Activated gamma-delta T cell treated with Interleukin-2 at 50 U/mL for 16 hours (primary cell): ENCODE data around the gene PSKH1.
"Not testable (repeated sequence)": the region's sequence is repeated elsewhere in the genome, so short reads cannot be mapped to it uniquely, and the experiment has no call there.

Source experiments
- DNase-seq: peaks from one replicate; pipeline ENCODE4 v3.0.0-alpha.2; 2020

Gene PSKH1

DNA sequence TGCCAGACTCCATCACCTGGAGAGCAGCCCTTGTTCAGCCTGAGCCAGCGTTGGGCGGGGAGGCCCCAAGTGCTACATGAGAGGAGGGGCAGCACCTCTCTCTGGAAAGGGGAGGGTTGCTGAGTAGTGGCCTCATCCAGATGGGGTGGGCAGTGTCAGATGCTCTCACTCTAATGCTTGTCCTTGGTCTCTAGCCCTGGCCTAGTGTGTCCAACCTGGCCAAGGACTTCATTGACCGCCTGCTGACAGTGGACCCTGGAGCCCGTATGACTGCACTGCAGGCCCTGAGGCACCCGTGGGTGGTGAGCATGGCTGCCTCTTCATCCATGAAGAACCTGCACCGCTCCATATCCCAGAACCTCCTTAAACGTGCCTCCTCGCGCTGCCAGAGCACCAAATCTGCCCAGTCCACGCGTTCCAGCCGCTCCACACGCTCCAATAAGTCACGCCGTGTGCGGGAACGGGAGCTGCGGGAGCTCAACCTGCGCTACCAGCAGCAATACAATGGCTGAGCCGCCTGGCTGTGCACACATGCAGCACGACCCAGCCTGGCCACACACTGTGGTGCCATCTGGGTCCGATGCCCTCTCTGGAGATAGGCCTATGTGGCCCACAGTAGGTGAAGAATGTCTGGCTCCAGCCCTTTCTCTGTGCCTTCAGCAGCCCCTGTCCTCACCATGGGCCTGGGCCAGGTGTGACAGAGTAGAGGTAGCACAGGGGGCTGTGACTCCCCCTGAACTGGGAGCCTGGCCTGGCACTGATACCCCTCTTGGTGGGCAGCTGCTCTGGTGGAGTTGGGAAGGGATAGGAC is 34.3 kb downstream of the PSKH1 start:
- DNase-seq, result no peak

DNA sequence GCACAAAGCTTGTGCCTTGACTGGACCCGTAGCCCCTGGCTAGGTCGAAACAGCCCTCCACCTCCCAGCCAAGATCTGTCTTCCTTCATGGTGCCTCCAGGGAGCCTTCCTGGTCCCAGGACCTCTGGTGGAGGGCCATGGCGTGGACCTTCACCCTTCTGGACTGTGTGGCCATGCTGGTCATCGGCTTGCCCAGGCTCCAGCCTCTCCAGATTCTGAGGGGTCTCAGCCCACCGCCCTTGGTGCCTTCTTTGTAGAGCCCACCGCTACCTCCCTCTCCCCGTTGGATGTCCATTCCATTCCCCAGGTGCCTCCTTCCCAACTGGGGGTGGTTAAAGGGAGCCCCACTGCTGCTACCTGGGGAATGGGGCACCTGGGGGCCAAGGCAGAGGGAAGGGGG is 35.1 kb downstream of the PSKH1 start:
- no peak for DNase-seq

DNA sequence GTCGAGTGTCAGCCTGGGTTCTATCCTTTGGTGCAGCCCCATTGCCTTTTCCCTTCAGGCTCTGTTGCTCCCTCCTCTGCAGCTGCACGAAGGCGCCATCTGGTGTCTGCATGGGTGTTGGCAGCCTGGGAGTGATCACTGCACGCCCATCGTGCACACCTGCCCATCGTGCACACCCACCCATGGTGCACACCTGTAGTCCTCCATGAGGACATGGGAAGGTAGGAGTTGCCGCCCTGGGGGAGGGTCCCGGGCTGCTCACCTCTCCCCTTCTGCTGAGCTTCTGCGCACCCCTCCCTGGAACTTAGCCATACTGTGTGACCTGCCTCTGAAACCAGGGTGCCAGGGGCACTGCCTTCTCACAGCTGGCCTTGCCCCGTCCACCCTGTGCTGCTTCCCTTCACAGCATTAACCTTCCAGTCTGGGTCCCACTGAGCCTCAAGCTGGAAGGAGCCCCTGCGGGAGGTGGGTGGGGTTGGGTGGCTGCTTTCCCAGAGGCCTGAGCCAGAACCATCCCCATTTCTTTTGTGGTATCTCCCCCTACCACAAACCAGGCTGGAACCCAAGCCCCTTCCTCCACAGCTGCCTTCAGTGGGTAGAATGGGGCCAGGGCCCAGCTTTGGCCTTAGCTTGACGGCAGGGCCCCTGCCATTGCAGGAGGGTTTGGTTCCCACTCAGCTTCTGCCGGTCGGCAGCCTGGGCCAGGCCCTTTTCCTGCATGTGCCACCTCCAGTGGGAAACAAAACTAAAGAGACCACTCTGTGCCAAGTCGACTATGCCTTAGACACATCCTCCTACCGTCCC is 35.7 kb downstream of the PSKH1 start:
- peak; percentile 70 for DNase-seq

GRCh38 chr16:67930191-67930590 is 37.1 kb downstream of the PSKH1 start:
- no peak for DNase-seq

DNA sequence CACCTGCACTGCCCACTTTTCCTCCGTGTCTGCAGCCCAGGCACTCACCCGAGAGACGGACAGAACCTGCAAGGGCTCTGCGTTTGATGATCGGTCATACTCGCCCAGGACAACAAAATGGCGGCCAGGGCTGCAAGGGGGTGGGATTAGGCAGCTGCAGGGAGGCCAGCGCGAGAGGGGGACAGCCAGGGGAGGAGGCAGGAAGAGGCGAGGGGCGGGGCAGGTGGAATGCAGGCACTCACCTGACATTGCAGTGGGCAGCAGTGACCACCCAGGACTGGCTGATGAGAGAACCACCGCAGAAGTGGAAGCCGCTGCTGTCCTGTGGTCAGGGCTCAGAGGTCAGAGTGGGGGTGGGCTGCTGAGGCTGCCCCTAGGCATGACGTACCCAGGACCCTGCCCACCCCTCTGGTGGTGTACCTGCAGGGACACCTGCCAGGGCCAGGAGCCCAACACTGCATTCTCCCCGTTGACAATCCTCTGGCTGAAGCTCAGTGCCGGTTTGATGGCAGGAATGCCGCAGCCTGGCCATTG is 37.7 kb downstream of the PSKH1 start:
- no peak for DNase-seq

GRCh38 chr16:67931712-67932461 is 38.8 kb downstream of the PSKH1 start, which contains the start of gene CTRL:
TSS of gene CTRL (minus strand) at chr16:67931862. CDS start at chr16:67931852, 10 bp downstream.
- no peak for DNase-seq

GRCh38 chr16:67932462-67932840 is 39.4 kb downstream of the PSKH1 start:
- no peak for DNase-seq

DNA sequence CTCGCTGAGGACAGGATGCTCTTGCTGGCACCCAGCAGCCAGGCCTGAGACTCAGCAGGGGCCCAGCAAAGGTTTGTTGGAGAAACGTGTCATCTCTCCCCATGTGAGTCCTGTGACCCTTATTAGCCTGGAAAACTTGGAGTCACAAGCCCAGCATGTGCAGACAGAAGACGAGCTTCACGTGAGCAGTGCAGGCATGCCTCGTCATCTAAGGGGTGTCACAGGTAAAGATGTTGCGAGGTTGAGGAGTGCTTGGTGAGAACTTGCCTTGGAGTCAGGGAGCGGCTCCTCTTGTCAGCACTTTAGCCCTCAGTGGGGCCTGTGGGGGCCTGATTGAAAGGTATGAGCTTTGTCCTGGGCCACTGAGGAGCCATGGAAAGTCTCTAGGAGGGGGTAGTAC is 40.8 kb downstream of the PSKH1 start:
- DNase-seq, result no peak

GRCh38 chr16:67934306-67935100 is 41.4 kb downstream of the PSKH1 start:
- DNase-seq, result no peak

DNA sequence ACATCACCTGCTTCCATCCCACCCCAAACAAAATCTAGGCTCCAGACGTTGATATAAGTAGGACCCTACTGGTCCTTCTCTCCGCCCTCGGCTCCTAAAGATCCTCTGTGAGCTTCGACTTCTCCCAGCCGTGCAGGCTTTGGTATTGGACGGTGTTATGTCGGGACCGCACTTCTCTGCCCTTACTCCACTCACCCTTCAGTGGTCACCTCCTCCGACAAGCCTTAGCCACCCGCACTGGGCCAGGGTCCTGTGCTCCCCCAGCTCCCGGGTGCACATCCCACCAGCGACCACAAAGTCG is 42.0 kb downstream of the PSKH1 start:
- DNase-seq, result no peak

DNA sequence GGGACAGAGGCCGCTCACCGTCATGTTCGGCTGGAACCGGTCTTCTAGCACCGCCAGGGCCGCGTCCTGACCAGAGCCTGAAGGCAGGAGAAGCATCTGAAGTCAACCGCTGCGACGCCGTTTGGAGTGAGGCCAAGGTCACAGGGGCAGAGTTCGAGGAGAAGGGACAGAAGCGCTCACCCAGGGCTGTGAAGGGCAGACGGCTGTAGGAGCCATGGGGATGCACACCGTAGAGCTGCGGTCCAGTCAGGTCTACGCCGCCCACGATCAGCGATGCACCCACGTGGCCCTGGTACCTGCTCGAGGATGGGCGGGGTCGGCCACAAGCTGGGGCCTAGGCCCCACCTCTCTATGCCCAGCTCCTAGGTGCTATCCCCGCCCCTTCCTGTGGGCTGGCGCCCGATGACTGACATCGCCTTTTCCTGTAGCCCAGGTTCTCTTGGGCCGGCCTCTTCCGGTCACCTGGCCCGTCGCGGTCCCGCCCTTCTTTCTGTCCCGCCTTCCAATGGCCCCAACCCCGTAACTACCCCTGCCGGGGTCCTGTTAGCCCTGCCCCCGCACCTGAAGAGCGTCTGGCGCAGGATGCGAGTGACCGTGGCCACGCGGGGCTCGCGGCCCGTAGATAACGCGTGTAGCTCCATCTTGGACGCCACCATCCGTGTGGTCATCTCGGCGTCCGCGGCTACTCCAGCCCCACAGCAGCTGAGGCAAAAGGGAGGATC is 42.5 kb downstream of the PSKH1 start:
- DNase-seq, result peak; percentile 95

DNA sequence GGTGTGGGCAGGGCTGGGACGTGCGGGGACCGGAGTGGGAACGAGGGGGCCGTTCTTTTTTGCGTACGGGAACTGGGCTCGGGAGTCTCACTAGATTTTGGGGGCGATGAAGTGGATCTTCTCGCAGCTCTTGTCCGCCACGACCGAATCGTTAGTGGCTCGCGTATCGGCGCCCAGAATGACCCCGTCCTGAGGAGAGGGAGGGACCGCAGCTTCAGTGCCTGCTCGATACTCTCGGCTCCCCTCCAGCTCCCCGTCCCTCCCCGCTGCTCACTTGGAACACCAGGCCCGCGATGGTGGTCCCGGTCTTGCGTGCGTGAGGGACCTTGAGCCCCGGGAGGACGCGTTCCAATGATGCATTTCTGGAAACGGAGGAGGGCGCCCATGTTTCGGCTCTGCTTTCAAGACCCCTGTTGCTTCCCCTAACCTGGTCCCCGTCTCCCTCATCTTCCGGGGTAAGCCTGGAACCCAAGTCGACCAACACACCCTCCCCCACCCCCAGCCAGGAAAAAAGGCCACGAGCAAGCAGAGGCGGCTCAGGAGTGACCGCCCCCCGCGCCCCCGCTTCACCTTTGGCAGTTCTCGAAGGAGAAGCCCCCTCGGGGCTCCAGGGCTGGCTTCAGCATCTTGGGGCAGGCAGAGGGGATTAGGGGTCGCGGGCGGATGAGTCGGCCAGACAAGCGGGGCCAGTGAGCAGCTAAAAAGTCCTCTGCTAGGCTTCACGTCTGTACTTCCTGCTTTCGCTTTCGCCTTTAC is 43.2 kb downstream of the PSKH1 start, which contains the start of gene PSMB10:
Gene PSMB10 (minus strand): TSS at position 727 of the 756 bp plus-strand sequence. CDS start 101 bp downstream, at position 626.
- peak; percentile 16 for DNase-seq

- peak; percentile 76 for DNase-seq
These were observed 44.0 kb downstream of the PSKH1 start for GRCh38 chr16:67936880-67937605.

DNA sequence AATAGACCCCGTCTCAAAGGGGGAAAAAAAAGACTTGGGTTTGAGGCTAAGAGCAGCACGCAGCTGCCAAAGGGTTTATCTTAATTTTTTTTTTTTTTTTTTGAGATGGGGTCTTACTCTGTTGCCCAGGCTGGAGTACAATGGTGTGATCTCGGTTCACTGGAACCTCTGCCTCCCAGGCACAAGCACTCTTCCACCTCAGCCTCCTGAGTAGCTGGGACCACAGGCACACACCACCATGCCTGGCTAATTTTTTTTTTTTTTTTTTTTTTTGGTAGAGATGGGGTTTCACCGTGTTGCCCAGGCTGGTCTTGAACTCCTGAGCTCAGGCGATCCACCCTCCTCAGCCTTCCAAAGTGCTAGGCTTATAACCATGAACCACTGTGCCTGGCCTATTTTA is 44.7 kb downstream of the PSKH1 start:
- DNase-seq, result not testable (repeated sequence)

DNA sequence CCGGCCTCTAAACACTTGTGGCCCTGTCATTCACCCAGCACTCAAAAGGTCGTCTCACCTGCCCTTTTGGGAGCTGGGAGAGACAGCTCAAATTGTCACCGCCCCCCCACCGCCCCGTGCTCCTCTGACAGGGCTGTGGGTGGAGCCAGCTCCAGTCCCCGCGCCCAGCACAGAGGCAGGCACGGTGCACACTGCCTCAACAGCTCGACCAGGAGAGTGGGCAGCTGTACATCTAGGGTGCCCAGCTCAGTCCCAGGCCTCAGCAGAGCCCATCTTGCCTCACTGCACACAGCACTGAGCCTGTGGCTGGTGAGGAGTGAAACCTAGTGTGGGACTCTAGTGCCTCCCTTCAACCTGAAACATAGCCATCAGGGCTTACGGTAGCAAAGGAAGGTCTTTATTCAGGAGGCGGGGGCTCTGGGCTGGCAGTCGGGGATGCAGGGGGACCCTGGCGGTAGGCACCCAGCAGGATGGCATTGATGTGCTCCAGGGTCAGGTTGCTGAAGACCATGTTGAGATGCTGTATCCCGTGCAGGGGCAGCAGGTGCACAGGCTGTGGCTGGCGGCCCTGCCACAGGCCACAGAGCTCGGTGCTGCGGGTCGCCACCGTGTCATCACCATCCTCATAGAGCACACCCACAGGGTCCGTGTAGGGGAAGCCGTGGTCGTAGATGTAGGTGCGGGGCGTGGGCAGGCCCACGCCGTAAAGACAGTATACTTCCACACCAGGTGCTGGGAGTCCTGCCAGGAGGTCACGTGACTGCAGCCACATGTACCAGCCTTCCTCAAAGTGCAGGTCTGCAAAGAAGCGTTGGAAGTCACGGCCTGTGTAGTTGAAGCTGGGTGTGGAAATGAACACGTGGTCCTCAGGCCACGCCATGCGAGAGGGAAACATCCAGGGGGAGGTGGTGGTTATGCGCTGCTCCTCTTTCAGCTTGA is 46.7 kb downstream of the PSKH1 start:
- peak; percentile 37 for DNase-seq

- DNase-seq, result no peak
These were observed 47.5 kb downstream of the PSKH1 start for GRCh38 chr16:67940446-67941089.

DNA sequence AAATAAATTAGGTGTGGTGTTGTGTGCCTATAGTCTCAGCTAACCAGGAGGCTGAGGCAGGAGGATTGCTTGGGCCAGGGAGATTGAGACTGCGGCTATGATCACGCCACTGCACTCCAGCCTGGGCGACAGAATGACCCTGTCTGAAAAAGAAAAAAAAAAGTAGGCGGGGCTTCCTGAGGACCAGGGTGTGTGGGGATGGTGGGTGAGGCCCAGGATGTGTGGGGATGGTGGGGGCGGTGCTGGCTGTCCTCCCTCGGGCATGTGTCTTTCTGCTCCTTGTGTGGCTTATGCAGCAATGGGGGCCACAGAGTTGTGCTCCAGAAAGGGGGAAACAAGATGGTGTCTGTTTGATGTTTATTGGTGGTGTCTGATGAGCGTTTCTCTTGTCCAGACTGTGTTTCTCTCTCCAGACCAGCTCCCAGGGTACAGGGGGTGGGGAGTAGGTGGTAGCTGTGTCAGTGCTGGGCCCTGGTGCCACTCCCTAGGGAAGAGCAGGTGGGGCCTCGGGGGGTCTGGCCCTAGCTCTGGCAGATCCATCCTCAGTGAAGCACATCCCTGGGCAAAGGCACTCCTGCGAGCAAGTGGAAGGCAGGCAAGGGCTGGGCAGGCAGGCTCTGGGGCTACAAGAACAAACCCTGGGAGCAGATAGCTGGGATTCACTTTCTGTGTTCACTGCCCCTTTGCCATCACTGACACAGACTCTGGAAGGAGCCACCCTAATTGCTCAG is 48.6 kb downstream of the PSKH1 start:
- DNase-seq, result no peak

DNA sequence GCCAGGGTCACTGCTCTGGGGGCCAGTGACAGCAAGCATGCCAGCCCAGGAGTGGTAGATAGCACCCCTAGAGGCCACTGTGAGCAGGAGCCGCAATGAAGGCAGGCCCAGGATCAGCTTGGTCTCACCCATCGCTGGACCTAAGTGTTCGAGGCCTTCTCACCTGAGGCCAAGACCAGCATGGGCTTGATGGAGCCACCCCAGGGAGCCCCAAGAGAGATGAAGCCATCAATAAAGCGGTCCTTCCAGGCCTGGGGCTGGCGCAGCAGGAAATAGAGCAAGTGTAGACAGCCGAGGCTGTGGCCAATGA is 49.1 kb downstream of the PSKH1 start:
- peak; percentile 19 for DNase-seq
